GM12878 (cell line): ENCODE data around the gene DENND10. TPM values are rescaled to one million over a fixed set of nuclear protein-coding genes. Genes with fewer than 3 reads are reported as not detected.
A peak's percentile ranks its signal among the peaks of the same experiment; 100 is the strongest.
"Not testable (repeated sequence)": the region's sequence is repeated elsewhere in the genome, so short reads cannot be mapped to it uniquely, and the experiment has no call there.

ENCODE experiments used
- ATAC-seq: fragments of 200-7000 bp; cut with Tn5 transposase; 3 replicates; pipeline ENCODE4 v1.9.1; 2020; ENCODE audit warnings: mild to moderate bottlenecking, moderate library complexity
- BruUV-seq: library from RNA; stranded (reverse); fragments of 400-500 nt; replicated peaks from 2 replicates; lab custom pipeline; 2021; lab: Mats Ljungman, UMichigan
- CTCF ChIA-PET: fragments of 300-600 bp; sonication (Branson Sonifier 250); formaldehyde crosslinking; extraction: SDS; loops from one replicate; lab custom pipeline; 2021; ENCODE audit warnings: inconsistent platforms; lab: Yijun Ruan, JAX
- POLR2A ChIA-PET: fragments of 350-600 bp; formaldehyde crosslinking; extraction: SDS; loops from one replicate; lab custom pipeline; 2021; ENCODE audit warnings: inconsistent platforms; lab: Charles Lee
- RAD21 ChIA-PET: fragments of 300-600 bp; sonication (Branson Sonifier 250); formaldehyde crosslinking; loops from one replicate; lab custom pipeline; 2023; ENCODE audit warnings: antibody characterized with exemption; ENCODE audit not compliant: unreplicated experiment; lab: Charles Lee
- SMC1A ChIA-PET: fragments of 300-600 bp; sonication (Branson Sonifier 250); formaldehyde crosslinking; loops from one replicate; lab custom pipeline; 2023; ENCODE audit not compliant: unreplicated experiment, uncharacterized antibody; lab: Charles Lee
- DNase-seq: peaks from one replicate; pipeline ENCODE4 v3.0.0-alpha.2; 2011; ENCODE audit warnings: low read depth, low spot score
- FAIRE-seq: peaks from 3 replicates; lab custom pipeline; 2011; peaks lifted over from hg19 to GRCh38; lab: Jason Lieb, UNC
- H2AFZ ChIP-seq: 2 replicates; pipeline ENCODE4 v1.6.0; 2011; ENCODE audit warnings: low read depth, low read length, control low read depth; ENCODE audit not compliant: control insufficient read depth
- H3K27ac ChIP-seq: 2 replicates; pipeline ENCODE4 v1.5.1; 2011; ENCODE audit warnings: control low read depth; ENCODE audit not compliant: control insufficient read depth, insufficient read depth
- H3K27me3 ChIP-seq, 2 experiments: replicated peaks in 1 of 2; 2 replicates each; pipeline versions ENCODE4 v1.6.0 to v1.6.1; 2011; ENCODE audit warnings: low read length in 1 of 2; ENCODE audit not compliant: control insufficient read depth in 2 of 2, insufficient read depth in 2 of 2
- H3K36me3 ChIP-seq, 2 experiments: 2 replicates each; pipeline ENCODE4 v1.5.1; 2011; ENCODE audit warnings: low read length in 1 of 2; ENCODE audit not compliant: control insufficient read depth in 2 of 2, insufficient read depth in 2 of 2
- H3K4me1 ChIP-seq: 2 replicates; pipeline ENCODE4 v1.6.1; 2011; ENCODE audit warnings: mild to moderate bottlenecking, low read length, moderate library complexity, mixed read lengths; ENCODE audit not compliant: control insufficient read depth, insufficient read depth
- H3K4me2 ChIP-seq: 2 replicates; pipeline ENCODE4 v1.6.0; 2011; ENCODE audit warnings: control low read depth; ENCODE audit not compliant: control insufficient read depth, insufficient read depth
- H3K4me3 ChIP-seq: fragments of 200-600 bp; sonication (generic); 2 replicates; pipeline ENCODE4 v1.5.1; 2016
- H3K79me2 ChIP-seq: 2 replicates; pipeline ENCODE4 v1.6.0; 2011; ENCODE audit warnings: low read length; ENCODE audit not compliant: control insufficient read depth, insufficient read depth
- H3K9ac ChIP-seq: 2 replicates; pipeline ENCODE4 v1.8.0; 2011; ENCODE audit warnings: low read length, control low read depth, mixed read lengths; ENCODE audit not compliant: control insufficient read depth, insufficient read depth
- H3K9me3 ChIP-seq: replicated peaks from 3 replicates; pipeline ENCODE4 v1.5.1; 2011; ENCODE audit warnings: mild to moderate bottlenecking, low read length; ENCODE audit not compliant: control insufficient read depth, insufficient read depth
- H4K20me1 ChIP-seq: 2 replicates; pipeline ENCODE4 v1.6.0; 2011; ENCODE audit not compliant: control insufficient read depth, insufficient read depth
- FOXK2 ChIP-seq: fragments of 450-650 bp; IDR thresholded peaks from 2 replicates; pipeline ENCODE4 v1.6.1; 2017; ENCODE audit warnings: mild to moderate bottlenecking, moderate library complexity
- POLR2A ChIP-seq: IDR thresholded peaks from 2 replicates; pipeline ENCODE4 v1.6.1; 2011; ENCODE audit warnings: low read depth, mild to moderate bottlenecking, low read length
- WGBS: methylation state at CpG from one replicate; pipeline ENCODE4 v1.1.6; 2016; ENCODE audit warnings: low lambda C conversion rate; ENCODE audit not compliant: insufficient replicate concordance, insufficient coverage; ENCODE audit errors: missing lambda C conversion rate; 5-methylcytosine and 5-hydroxymethylcytosine counted together
- in situ Hi-C: fragments of 300-500 bp; cut with MboI; formaldehyde crosslinking; loops from 9 replicates; pipeline ENCODE4 v1.14.3; 2018; ENCODE audit warnings: mixed read lengths
- intact Hi-C: fragments of 100-400 bp; cut with micrococcal nuclease; formaldehyde crosslinking; loops from one replicate; pipeline ENCODE4 v1.14.2; 2022; ENCODE audit not compliant: unreplicated experiment
- polyA plus RNA-seq, 11 experiments: library from polyadenylated mRNA; depleted of rRNA in 4 of 11; unstranded in 6 of 11; stranded (reverse) in 5 of 11; fragments of >200 nt; fragmentation: Nextera tagmentation in 4 of 11; fragmentation: Illumina TruSeq in 1 of 11; extraction: Ambion mirVana in 4 of 11; extraction: Trizol in 1 of 11; gene quantifications; 1 replicate in 1 of 11; 2 replicates in 10 of 11; pipeline versions ENCODE4 v1.2.1 to v1.2.3, GENCODE V29; 2011 to 2016; ENCODE audit warnings: inconsistent platforms in 2 of 11, missing spikeins in 2 of 11, low read depth in 1 of 11
- total RNA-seq, 4 experiments: library from RNA; depleted of rRNA in 3 of 4; stranded (reverse); fragments of >200 nt in 3 of 4; fragmentation: Illumina TruSeq in 1 of 4; extraction: Trizol in 1 of 4; gene quantifications; 2 replicates each; pipeline versions ENCODE4 v1.2.1 to v1.2.3, GENCODE V29; 2013 to 2021
- TF ChIP-seq, protein P1 (sequence below): fragments of 450-650 bp; IDR thresholded peaks from 2 replicates; pipeline ENCODE4 v1.6.1; 2016; ENCODE audit warnings: mild to moderate bottlenecking
- TF ChIP-seq, protein P2 (sequence below): IDR thresholded peaks from 2 replicates; pipeline ENCODE4 v1.6.1; 2011; ENCODE audit warnings: borderline replicate concordance, low read depth, mild to moderate bottlenecking, moderate library complexity, low read length; ENCODE audit not compliant: insufficient read depth, poor library complexity, severe bottlenecking

The DENND10 gene
- total and polyA plus RNA-seq, 10 of the 15 experiments (the other 5 are each of a cell fraction or from before 2014, with no cell fraction given) = 21.5 to 39.8 (median 26.2) TPM

DNA sequence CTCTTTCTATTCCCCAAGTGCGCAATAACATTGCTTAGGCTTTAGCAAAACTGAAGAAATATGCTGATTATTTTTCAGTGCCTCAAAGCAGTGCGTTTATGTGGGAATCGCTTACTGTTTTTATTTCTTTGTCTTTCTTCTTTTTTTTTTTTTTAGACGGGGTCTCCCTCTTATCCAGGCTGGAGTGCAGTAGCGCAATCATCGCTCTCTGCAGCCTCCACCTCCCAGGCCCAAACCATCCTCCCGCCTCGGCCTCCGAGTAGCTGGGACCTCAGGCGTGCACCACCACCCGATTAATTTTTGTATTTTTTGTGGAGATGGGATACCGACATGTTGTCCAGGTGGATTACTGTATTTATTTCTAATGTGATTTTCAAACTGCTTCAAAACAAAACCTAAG lies 1.2 kb downstream of the DENND10 start:
- in situ Hi-C loops = no loop called here
- TF ChIP-seq FOXK2 = no peak
- TF ChIP-seq, protein P1, sequence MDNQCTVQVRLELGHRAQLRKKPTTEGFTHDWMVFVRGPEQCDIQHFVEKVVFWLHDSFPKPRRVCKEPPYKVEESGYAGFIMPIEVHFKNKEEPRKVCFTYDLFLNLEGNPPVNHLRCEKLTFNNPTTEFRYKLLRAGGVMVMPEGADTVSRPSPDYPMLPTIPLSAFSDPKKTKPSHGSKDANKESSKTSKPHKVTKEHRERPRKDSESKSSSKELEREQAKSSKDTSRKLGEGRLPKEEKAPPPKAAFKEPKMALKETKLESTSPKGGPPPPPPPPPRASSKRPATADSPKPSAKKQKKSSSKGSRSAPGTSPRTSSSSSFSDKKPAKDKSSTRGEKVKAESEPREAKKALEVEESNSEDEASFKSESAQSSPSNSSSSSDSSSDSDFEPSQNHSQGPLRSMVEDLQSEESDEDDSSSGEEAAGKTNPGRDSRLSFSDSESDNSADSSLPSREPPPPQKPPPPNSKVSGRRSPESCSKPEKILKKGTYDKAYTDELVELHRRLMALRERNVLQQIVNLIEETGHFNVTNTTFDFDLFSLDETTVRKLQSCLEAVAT = peak; percentile 82
- TF ChIP-seq, protein P2, sequence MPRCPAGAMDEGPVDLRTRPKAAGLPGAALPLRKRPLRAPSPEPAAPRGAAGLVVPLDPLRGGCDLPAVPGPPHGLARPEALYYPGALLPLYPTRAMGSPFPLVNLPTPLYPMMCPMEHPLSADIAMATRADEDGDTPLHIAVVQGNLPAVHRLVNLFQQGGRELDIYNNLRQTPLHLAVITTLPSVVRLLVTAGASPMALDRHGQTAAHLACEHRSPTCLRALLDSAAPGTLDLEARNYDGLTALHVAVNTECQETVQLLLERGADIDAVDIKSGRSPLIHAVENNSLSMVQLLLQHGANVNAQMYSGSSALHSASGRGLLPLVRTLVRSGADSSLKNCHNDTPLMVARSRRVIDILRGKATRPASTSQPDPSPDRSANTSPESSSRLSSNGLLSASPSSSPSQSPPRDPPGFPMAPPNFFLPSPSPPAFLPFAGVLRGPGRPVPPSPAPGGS = no peak
- TF ChIP-seq POLR2A = no peak
- POLR2A ChIA-PET = interaction anchor here (0.6 to 1.2 kb wide), 5 partner anchors 10 to 197 kb away, joined by 3 to 6 read pairs (median 4); no protein-coding TSS in a partner anchor
- FAIRE-seq = no peak
- CTCF ChIA-PET = interaction anchor here (1.2 to 1.7 kb wide), 3 partner anchors 10 to 93 kb away, joined by 3 to 7 read pairs (median 6); no protein-coding TSS in a partner anchor
- Histone ChIP-seq H2AFZ (no peak overlapping the region), H3K27ac (no peak overlapping the region), H3K9ac (peak overlapping the region; percentile 78), H3K4me3 (peak overlapping the region; percentile 76), H3K4me1 (peaks cover 5% of the 10 kb centered on the region), H3K27me3 (no peaks in the 10 kb centered on the region), H3K36me3 (no peaks in the 10 kb centered on the region), H3K4me2 (peak overlapping the region; percentile 90), H3K79me2 (peaks cover 6% of the 10 kb centered on the region), H4K20me1 (no peaks in the 10 kb centered on the region), H3K9me3 (no peaks in the 10 kb centered on the region)
- RAD21 ChIA-PET = interaction anchor here (0.7 to 1.9 kb wide), 6 partner anchors 15 to 94 kb away, joined by 3 to 8 read pairs (median 3); no protein-coding TSS in a partner anchor
- SMC1A ChIA-PET = interaction anchor here (0.7 to 2.5 kb wide), 4 partner anchors 13 to 28 kb away, joined by 3 to 9 read pairs (median 6); no protein-coding TSS in a partner anchor
- no peak for ATAC-seq
- intact Hi-C loops = no loop called here
- 81% methylated on average over 9 of the region's 12 CpGs for WGBS
- DNase-seq = no peak
- BruUV-seq = TSS peak; percentile 76

DNA sequence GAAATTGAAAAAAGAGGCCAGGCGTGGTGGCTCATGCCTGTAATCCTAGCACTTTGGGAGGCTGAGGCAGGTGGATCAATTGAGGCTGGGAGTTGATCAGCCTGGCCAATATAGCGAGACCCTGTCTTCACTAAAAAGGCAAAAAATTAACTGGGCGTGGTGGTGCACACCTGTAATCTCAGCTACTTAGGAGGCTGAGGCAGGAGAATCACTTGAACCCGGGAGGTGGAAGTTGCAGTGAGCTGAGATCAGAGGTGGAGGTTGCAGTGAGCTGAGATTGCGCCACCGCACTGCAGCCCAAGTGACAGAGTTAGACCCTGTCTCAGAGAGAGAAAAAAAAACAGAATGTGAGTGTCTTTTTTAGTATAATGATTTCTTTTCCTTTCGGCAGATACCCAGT lies 2.0 kb downstream of the DENND10 start:
- ATAC-seq, H3K36me3 ChIP-seq, H3K9me3 ChIP-seq, H4K20me1 ChIP-seq, DNase-seq, BruUV-seq, H3K9ac ChIP-seq, H3K79me2 ChIP-seq, RAD21 ChIA-PET, in situ Hi-C loops, H3K4me1 ChIP-seq, H3K27ac ChIP-seq, H3K27me3 ChIP-seq, H2AFZ ChIP-seq, FAIRE-seq, H3K4me3 ChIP-seq, POLR2A ChIA-PET, SMC1A ChIA-PET, intact Hi-C loops: not testable (repeated sequence)
- 98% methylated on average over 7 of the region's 7 CpGs for WGBS
- CTCF ChIA-PET = interaction anchor here (1.5 to 1.7 kb wide), 2 partner anchors 10 to 26 kb away, joined by 6 to 7 read pairs; no protein-coding TSS in a partner anchor
- peak overlapping the region; percentile 90; the same call in 1 of the 2 replicates for H3K4me2 ChIP-seq

DNA sequence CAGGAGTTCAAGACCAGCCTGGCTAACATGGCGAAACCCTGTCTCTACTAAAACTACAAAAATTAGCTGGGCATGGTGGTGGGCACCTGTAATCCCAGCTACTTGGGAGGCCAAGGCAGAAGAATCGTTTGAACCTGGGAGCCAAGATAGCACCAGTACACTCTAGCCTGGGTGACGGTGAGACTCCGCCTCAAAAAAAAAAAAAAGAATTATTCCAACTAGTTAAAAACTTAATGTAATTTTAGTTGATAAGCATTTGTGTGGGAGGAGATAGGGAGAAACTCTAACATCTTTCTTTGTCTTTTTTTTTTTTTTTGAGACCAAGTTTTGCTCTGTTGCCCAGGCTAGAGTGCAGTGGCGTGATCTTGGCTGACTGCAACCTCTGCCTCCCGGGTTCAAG lies 3.2 kb downstream of the DENND10 start:
- H3K4me2 ChIP-seq, H3K4me3 ChIP-seq, DNase-seq, H3K27ac ChIP-seq, BruUV-seq, intact Hi-C loops, RAD21 ChIA-PET, H3K79me2 ChIP-seq, H3K27me3 ChIP-seq, H3K9me3 ChIP-seq, FAIRE-seq, H2AFZ ChIP-seq, H3K36me3 ChIP-seq, in situ Hi-C loops, H3K9ac ChIP-seq, H4K20me1 ChIP-seq, H3K4me1 ChIP-seq, ATAC-seq: not testable (repeated sequence)
- SMC1A ChIA-PET = interaction anchor here (1.0 kb wide), 1 partner anchor 9 kb away, joined by 4 read pairs; no protein-coding TSS in a partner anchor
- 93% methylated on average over 5 of the region's 6 CpGs for WGBS
- CTCF ChIA-PET = interaction anchor here (0.6 to 0.7 kb wide), 2 partner anchors 45 to 91 kb away, joined by 3 to 4 read pairs; no protein-coding TSS in a partner anchor
- POLR2A ChIA-PET = interaction anchor here (0.6 to 1.1 kb wide), 2 partner anchors 16 to 24 kb away, joined by 3 to 8 read pairs; no protein-coding TSS in a partner anchor
